IMR-90 (cell line): ENCODE results near the gene GPR171. TPM values are rescaled to one million over a fixed set of nuclear protein-coding genes. Genes with fewer than 3 reads are reported as not detected.

Source experiments
- ATAC-seq: fragments of 200-7000 bp; cut with Tn5 transposase; 2 replicates; pipeline ENCODE4 v1.9.1; 2020; ENCODE audit warnings: low read depth, mild to moderate bottlenecking, moderate library complexity
- BruUV-seq: library from RNA; stranded (reverse); fragments of 400-500 nt; replicated peaks from 2 replicates; lab custom pipeline; 2021; lab: Mats Ljungman, UMichigan
- CTCF ChIA-PET: fragments of 300-600 bp; formaldehyde crosslinking; extraction: SDS; loops from one replicate; lab custom pipeline; 2021; ENCODE audit warnings: antibody characterized with exemption; lab: Yijun Ruan, JAX
- POLR2A ChIA-PET: fragments of 300-600 bp; sonication (Branson Sonifier 250); formaldehyde crosslinking; loops from one replicate; lab custom pipeline; 2022; ENCODE audit warnings: antibody characterized with exemption; ENCODE audit not compliant: unreplicated experiment; lab: Charles Lee
- DNase-seq: peaks from one replicate; pipeline ENCODE4 v3.0.0; 2013
- H2AFZ ChIP-seq: replicated peaks from 2 replicates; pipeline ENCODE3; 2013; ENCODE audit warnings: low read length, mild to moderate bottlenecking; ENCODE audit not compliant: poor library complexity
- H2AK5ac ChIP-seq: 2 replicates; pipeline ENCODE4 v1.6.1; 2013; ENCODE audit warnings: low read depth, low read length, inconsistent platforms
- H2AK9ac ChIP-seq: replicated peaks from 2 replicates; pipeline ENCODE3; 2013; ENCODE audit warnings: mild to moderate bottlenecking, low read depth, low read length, moderate library complexity; ENCODE audit not compliant: poor library complexity
- H2BK120ac ChIP-seq: 2 replicates; pipeline ENCODE4 v1.6.1; 2013; ENCODE audit warnings: low read depth, low read length, inconsistent platforms
- H2BK15ac ChIP-seq: 3 replicates; pipeline ENCODE4 v1.6.1; 2013; ENCODE audit warnings: low read depth, low read length, inconsistent platforms
- H2BK20ac ChIP-seq: 2 replicates; pipeline ENCODE4 v1.6.1; 2013; ENCODE audit warnings: low read depth, mild to moderate bottlenecking, inconsistent platforms, low read length, moderate library complexity
- H2BK5ac ChIP-seq: 2 replicates; pipeline ENCODE4 v1.6.1; 2013; ENCODE audit warnings: mild to moderate bottlenecking, low read depth, low read length, inconsistent platforms; ENCODE audit not compliant: poor library complexity, severe bottlenecking
- H3K14ac ChIP-seq: replicated peaks from 2 replicates; pipeline ENCODE4 v1.6.1; 2013; ENCODE audit warnings: low read depth, low read length, inconsistent platforms
- H3K18ac ChIP-seq: 2 replicates; pipeline ENCODE4 v1.6.1; 2013; ENCODE audit warnings: low read depth, low read length, control low read depth
- H3K23ac ChIP-seq: 2 replicates; pipeline ENCODE4 v1.6.1; 2013; ENCODE audit warnings: low read depth, low read length, inconsistent platforms
- H3K27ac ChIP-seq: 2 replicates; pipeline ENCODE4 v1.5.1; 2013; ENCODE audit warnings: mild to moderate bottlenecking, control low read depth, low read length; ENCODE audit not compliant: insufficient read depth
- H3K27me3 ChIP-seq: 2 replicates; pipeline ENCODE4 v1.6.1; 2013; ENCODE audit warnings: low read length; ENCODE audit not compliant: control insufficient read depth, insufficient read depth
- H3K36me3 ChIP-seq: 2 replicates; pipeline ENCODE4 v1.6.1; 2013; ENCODE audit warnings: low read length, mixed read lengths; ENCODE audit not compliant: control insufficient read depth, insufficient read depth
- H3K4ac ChIP-seq: 2 replicates; pipeline ENCODE4 v1.6.1; 2013; ENCODE audit warnings: low read depth, low read length, inconsistent platforms
- H3K4me1 ChIP-seq: 2 replicates; pipeline ENCODE4 v1.6.1; 2013; ENCODE audit warnings: low read length, mixed read lengths; ENCODE audit not compliant: control insufficient read depth, insufficient read depth
- H3K4me2 ChIP-seq: 2 replicates; pipeline ENCODE4 v1.6.1; 2013; ENCODE audit warnings: low read depth, mild to moderate bottlenecking, control low read depth, low read length, moderate library complexity
- H3K4me3 ChIP-seq: 2 replicates; pipeline ENCODE4 v1.5.1; 2013; ENCODE audit warnings: low read depth, mild to moderate bottlenecking, control low read depth, low read length, moderate library complexity; ENCODE audit not compliant: insufficient read depth
- H3K56ac ChIP-seq: 2 replicates; pipeline ENCODE4 v1.6.1; 2013; ENCODE audit warnings: low read length, inconsistent platforms; ENCODE audit not compliant: insufficient read depth; ENCODE audit errors: extremely low read depth
- H3K79me1 ChIP-seq, 2 experiments: 2 replicates each; pipeline ENCODE4 v1.6.1; 2013; ENCODE audit warnings: low read length in 2 of 2, inconsistent platforms in 1 of 2, low read depth in 1 of 2
- H3K9ac ChIP-seq: 2 replicates; pipeline ENCODE4 v1.6.1; 2013; ENCODE audit warnings: low read depth, low read length, control low read depth
- H3K9me1 ChIP-seq: 2 replicates; pipeline ENCODE4 v1.6.1; 2013; ENCODE audit warnings: low read length, inconsistent platforms; ENCODE audit not compliant: insufficient read depth
- H3K9me3 ChIP-seq: 2 replicates; pipeline ENCODE4 v1.6.1; 2013; ENCODE audit warnings: low read length; ENCODE audit not compliant: control insufficient read depth, insufficient read depth
- H4K20me1 ChIP-seq: 2 replicates; pipeline ENCODE4 v1.6.1; 2013; ENCODE audit warnings: low read length, inconsistent platforms; ENCODE audit not compliant: insufficient read depth
- H4K5ac ChIP-seq: 2 replicates; pipeline ENCODE4 v1.6.1; 2013; ENCODE audit warnings: mild to moderate bottlenecking, low read depth, low read length, control low read depth
- H4K8ac ChIP-seq, 2 experiments: 2 replicates each; pipeline ENCODE4 v1.6.1; 2013; ENCODE audit warnings: low read depth in 2 of 2, low read length in 2 of 2, control low read depth in 1 of 2, inconsistent platforms in 1 of 2
- H4K91ac ChIP-seq: 2 replicates; pipeline ENCODE4 v1.6.1; 2013; ENCODE audit warnings: low read depth, low read length, inconsistent platforms; ENCODE audit not compliant: insufficient read depth
- BHLHE40 ChIP-seq: fragments of 150-350 bp; IDR thresholded peaks from 2 replicates; pipeline ENCODE4 v1.6.1; 2016; ENCODE audit warnings: mild to moderate bottlenecking, low read depth, low read length
- CEBPB ChIP-seq: IDR thresholded peaks from 2 replicates; pipeline ENCODE4 v1.6.1; 2012; ENCODE audit warnings: low read depth, low read length, improper control_type of control experiment
- CHD1 ChIP-seq: IDR thresholded peaks from 2 replicates; pipeline ENCODE4 v1.6.1; 2012; ENCODE audit warnings: low read depth, low read length, improper control_type of control experiment
- FOS ChIP-seq: fragments of 150-350 bp; IDR thresholded peaks from 2 replicates; pipeline ENCODE4 v1.6.1; 2016; ENCODE audit warnings: low read depth, low read length
- MXI1 ChIP-seq: IDR thresholded peaks from 2 replicates; pipeline ENCODE4 v1.6.1; 2012; ENCODE audit warnings: low read depth, mild to moderate bottlenecking, low read length, moderate library complexity, borderline replicate concordance
- NFE2L2 ChIP-seq: fragments of 150-350 bp; IDR thresholded peaks from 2 replicates; pipeline ENCODE4 v1.6.1; 2016; ENCODE audit warnings: low read depth, mild to moderate bottlenecking, low read length
- RAD21 ChIP-seq: IDR thresholded peaks from 2 replicates; pipeline ENCODE4 v1.6.1; 2012; ENCODE audit warnings: low read length, improper control_type of control experiment
- RCOR1 ChIP-seq: IDR thresholded peaks from 2 replicates; pipeline ENCODE4 v1.6.1; 2012; ENCODE audit warnings: mild to moderate bottlenecking, low read length, improper control_type of control experiment; ENCODE audit not compliant: insufficient replicate concordance
- SMC3 ChIP-seq: fragments of 150-350 bp; IDR thresholded peaks from 2 replicates; pipeline ENCODE4 v1.6.1; 2016; ENCODE audit warnings: low read depth, mild to moderate bottlenecking, antibody characterized with exemption, low read length, moderate library complexity
- WGBS, 2 experiments: methylation state at CpG; one replicate each; pipeline versions ENCODE4 v1.1.5 to v1.1.7; 2013; ENCODE audit warnings: missing lambda C conversion rate in 2 of 2; ENCODE audit not compliant: insufficient read length in 1 of 2; ENCODE audit errors: extremely low coverage in 2 of 2; 5-methylcytosine and 5-hydroxymethylcytosine counted together
- dilution Hi-C: fragments of 300-500 bp; cut with HindIII; formaldehyde crosslinking; loops from one replicate; pipeline ENCODE4 v1.14.3; 2018; ENCODE audit warnings: low sequenced_read_pairs; ENCODE audit not compliant: unreplicated experiment
- in situ Hi-C: fragments of 300-500 bp; cut with MboI; formaldehyde crosslinking; loops from 3 replicates; pipeline ENCODE4 v1.14.3; 2019; ENCODE audit warnings: low sequenced_read_pairs, inconsistent platforms, mixed read lengths
- intact Hi-C: fragments of 100-400 bp; cut with micrococcal nuclease; formaldehyde crosslinking; loops from 2 replicates; pipeline ENCODE4 v1.10.0; 2022
- polyA plus RNA-seq, 3 experiments: library from polyadenylated mRNA; depleted of rRNA; stranded (reverse); fragments of >200 nt; gene quantifications; 2 replicates each; pipeline ENCODE4 v1.2.3, GENCODE V29; 2012; ENCODE audit warnings: low replicate concordance in 1 of 3
- total RNA-seq: library from RNA; depleted of rRNA; stranded (reverse); fragments of >200 nt; gene quantifications from 2 replicates; pipeline ENCODE4 v1.2.3, GENCODE V29; 2012
- TF ChIP-seq, protein P1 (sequence below): fragments of 150-350 bp; IDR thresholded peaks from 2 replicates; pipeline ENCODE4 v1.6.1; 2017; ENCODE audit warnings: mild to moderate bottlenecking, antibody characterized with exemption, low read length, low read depth
- TF ChIP-seq, protein P2 (sequence below): conservative IDR thresholded peaks from 2 replicates; pipeline ENCODE4 v1.5.1; 2012; ENCODE audit warnings: mild to moderate bottlenecking, low read depth, low read length, improper control_type of control experiment
- TF ChIP-seq, protein P3 (sequence below): fragments of 150-350 bp; IDR thresholded peaks from 2 replicates; pipeline ENCODE4 v1.6.1; 2016; ENCODE audit warnings: low read depth, mild to moderate bottlenecking, low read length, moderate library complexity, borderline replicate concordance

The GPR171 gene
- total and polyA plus RNA-seq, 2 of the 4 experiments (the other 2 are of a cell fraction) = not detected

DNA sequence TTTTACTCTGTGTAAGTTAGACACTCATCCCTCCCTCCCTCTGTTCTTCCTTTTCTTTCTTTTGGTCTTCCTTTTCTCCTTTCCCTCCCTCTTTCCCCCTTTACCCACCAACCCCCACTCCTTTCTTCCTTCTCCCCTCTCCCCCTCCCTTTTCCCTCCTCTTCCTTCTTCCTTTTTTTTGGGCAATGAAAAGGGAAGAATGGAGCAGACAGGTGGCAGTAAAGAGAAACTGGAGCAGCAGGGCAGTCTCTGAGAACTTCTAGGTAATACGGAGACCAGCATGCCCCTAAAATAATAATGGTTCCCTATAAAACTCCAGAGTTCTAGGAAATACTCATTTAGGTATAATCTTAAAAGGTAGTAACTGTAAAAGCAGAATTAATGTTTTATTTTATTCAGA is 11.4 kb upstream of the GPR171 start:
- no peak overlapping the region for H2AK5ac ChIP-seq
- dilution Hi-C loops = no loop called here
- no peak overlapping the region for H4K5ac ChIP-seq
- intact Hi-C loops = no loop called here
- CTCF ChIA-PET = interaction anchor here (0.5 to 0.6 kb wide), 2 partner anchors 14 to 17 kb away, joined by 4 to 6 read pairs; no protein-coding TSS in a partner anchor
- no peak overlapping the region for H3K4me2 ChIP-seq
- H2AK9ac ChIP-seq = no peak overlapping the region
- DNase-seq (no peak), ATAC-seq (no peak)
- no CpG with 5 or more reads among the region's 1 CpG for WGBS, 2 experiments
- no peak overlapping the region for H2BK15ac ChIP-seq
- no peak overlapping the region for H2BK5ac ChIP-seq
- no peak overlapping the region for H3K9ac ChIP-seq
- H2AFZ ChIP-seq = no peak overlapping the region
- no peak overlapping the region for H3K18ac ChIP-seq
- POLR2A ChIA-PET = no interaction called here
- no peak overlapping the region for H3K27ac ChIP-seq
- H4K91ac ChIP-seq = no peak overlapping the region
- no TSS peak for BruUV-seq
- no peak overlapping the region for H3K4ac ChIP-seq
- H3K23ac ChIP-seq = no peak overlapping the region
- no peak overlapping the region for H4K8ac ChIP-seq
- no peak overlapping the region for H2BK20ac ChIP-seq
- H3K4me1 ChIP-seq = peaks cover 4% of the 10 kb centered on the region; the same call in 1 of the 2 replicates
- no peaks in the 10 kb centered on the region for H3K9me3 ChIP-seq
- H3K79me1 ChIP-seq = no peaks in the 10 kb centered on the region
- H4K20me1 ChIP-seq = no peaks in the 10 kb centered on the region
- peaks cover 6% of the 10 kb centered on the region; the same call in 1 of the 2 replicates for H3K9me1 ChIP-seq
- no peak overlapping the region for H3K4me3 ChIP-seq
- no peak overlapping the region for H3K14ac ChIP-seq
- TF ChIP-seq FOS = no peak
- TF ChIP-seq RAD21 = no peak
- TF ChIP-seq NFE2L2 = no peak
- TF ChIP-seq, protein P1, sequence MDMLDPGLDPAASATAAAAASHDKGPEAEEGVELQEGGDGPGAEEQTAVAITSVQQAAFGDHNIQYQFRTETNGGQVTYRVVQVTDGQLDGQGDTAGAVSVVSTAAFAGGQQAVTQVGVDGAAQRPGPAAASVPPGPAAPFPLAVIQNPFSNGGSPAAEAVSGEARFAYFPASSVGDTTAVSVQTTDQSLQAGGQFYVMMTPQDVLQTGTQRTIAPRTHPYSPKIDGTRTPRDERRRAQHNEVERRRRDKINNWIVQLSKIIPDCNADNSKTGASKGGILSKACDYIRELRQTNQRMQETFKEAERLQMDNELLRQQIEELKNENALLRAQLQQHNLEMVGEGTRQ = no peak
- no peak for TF ChIP-seq SMC3
- TF ChIP-seq, protein P2, sequence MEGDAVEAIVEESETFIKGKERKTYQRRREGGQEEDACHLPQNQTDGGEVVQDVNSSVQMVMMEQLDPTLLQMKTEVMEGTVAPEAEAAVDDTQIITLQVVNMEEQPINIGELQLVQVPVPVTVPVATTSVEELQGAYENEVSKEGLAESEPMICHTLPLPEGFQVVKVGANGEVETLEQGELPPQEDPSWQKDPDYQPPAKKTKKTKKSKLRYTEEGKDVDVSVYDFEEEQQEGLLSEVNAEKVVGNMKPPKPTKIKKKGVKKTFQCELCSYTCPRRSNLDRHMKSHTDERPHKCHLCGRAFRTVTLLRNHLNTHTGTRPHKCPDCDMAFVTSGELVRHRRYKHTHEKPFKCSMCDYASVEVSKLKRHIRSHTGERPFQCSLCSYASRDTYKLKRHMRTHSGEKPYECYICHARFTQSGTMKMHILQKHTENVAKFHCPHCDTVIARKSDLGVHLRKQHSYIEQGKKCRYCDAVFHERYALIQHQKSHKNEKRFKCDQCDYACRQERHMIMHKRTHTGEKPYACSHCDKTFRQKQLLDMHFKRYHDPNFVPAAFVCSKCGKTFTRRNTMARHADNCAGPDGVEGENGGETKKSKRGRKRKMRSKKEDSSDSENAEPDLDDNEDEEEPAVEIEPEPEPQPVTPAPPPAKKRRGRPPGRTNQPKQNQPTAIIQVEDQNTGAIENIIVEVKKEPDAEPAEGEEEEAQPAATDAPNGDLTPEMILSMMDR = no peak
- no peak for TF ChIP-seq BHLHE40
- TF ChIP-seq, protein P3, sequence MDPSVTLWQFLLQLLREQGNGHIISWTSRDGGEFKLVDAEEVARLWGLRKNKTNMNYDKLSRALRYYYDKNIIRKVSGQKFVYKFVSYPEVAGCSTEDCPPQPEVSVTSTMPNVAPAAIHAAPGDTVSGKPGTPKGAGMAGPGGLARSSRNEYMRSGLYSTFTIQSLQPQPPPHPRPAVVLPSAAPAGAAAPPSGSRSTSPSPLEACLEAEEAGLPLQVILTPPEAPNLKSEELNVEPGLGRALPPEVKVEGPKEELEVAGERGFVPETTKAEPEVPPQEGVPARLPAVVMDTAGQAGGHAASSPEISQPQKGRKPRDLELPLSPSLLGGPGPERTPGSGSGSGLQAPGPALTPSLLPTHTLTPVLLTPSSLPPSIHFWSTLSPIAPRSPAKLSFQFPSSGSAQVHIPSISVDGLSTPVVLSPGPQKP = no peak
- no peak for TF ChIP-seq CHD1
- no peak for TF ChIP-seq CEBPB
- TF ChIP-seq MXI1 = no peak
- no peak for TF ChIP-seq RCOR1
- no peak overlapping the region for H3K56ac ChIP-seq
- H3K27me3 ChIP-seq = no peaks in the 10 kb centered on the region
- H3K36me3 ChIP-seq = no peaks in the 10 kb centered on the region
- H2BK120ac ChIP-seq = no peak overlapping the region
- in situ Hi-C loops = no loop called here
